Measurements from ENCODE around the gene CCDC85C. TPM values are rescaled to one million over a fixed set of nuclear protein-coding genes. Genes with fewer than 3 reads are reported as not detected.

The CCDC85C gene
- total RNA-seq, 1 donor from 2014 or later, result 16.6 TPM

GRCh38 chr14:99538275-99538674 lies 65.7 kb downstream of the CCDC85C start:
- no peak overlapping the region for H3K4me3 Mint-ChIP-seq (ENCODE audit: unreplicated experiment)
- DNase-seq (ENCODE audit: low read depth), result peak; percentile 28
- H3K27me3 Mint-ChIP-seq (ENCODE audit: low read depth, unreplicated experiment), result peaks cover 16% of the 10 kb centered on the region
- TF ChIP-seq CTCF (IDR thresholded peaks at IDR 0.05; ENCODE audit: insufficient read depth, low read depth, low read length) (peak; percentile 20), EZH2 (IDR thresholded peaks at IDR 0.05; ENCODE audit: insufficient read depth, low read length) (no peak)
- Histone ChIP-seq H3K4me2 (ENCODE audit: low read length) (peak overlapping the region; percentile 73), H3K27me3 (ENCODE audit: insufficient read depth, low read length) (no peaks in the 10 kb centered on the region), H3K79me2 (ENCODE audit: insufficient read depth, low read length) (peaks cover 80% of the 10 kb centered on the region), H3K36me3 (ENCODE audit: insufficient read depth, low read length) (no peaks in the 10 kb centered on the region), H3K9me3 (ENCODE audit: insufficient read depth, low read depth, low read length) (no peaks in the 10 kb centered on the region), H2AFZ (ENCODE audit: low read depth, low read length) (peak overlapping the region; percentile 15), H3K4me3 (ENCODE audit: insufficient read depth, low read depth, low read length) (no peak overlapping the region), H4K20me1 (ENCODE audit: insufficient read depth, low read length) (peaks cover 25% of the 10 kb centered on the region), H3K9ac (ENCODE audit: low read length) (peak overlapping the region; percentile 60), H3K27ac (ENCODE audit: low read depth, low read length) (peak overlapping the region; percentile 73), H3K4me1 (ENCODE audit: insufficient read depth, low read length) (peaks cover 41% of the 10 kb centered on the region)
- no peak for FAIRE-seq
- peaks cover 15% of the 10 kb centered on the region for H3K4me1 Mint-ChIP-seq (ENCODE audit: low read depth, unreplicated experiment)
- no peaks in the 10 kb centered on the region for H3K36me3 Mint-ChIP-seq (ENCODE audit: low read depth, unreplicated experiment)
- no peaks in the 10 kb centered on the region for H3K9me3 Mint-ChIP-seq (ENCODE audit: unreplicated experiment)
- peak overlapping the region; percentile 18 for H3K27ac Mint-ChIP-seq (ENCODE audit: unreplicated experiment)

GRCh38 chr14:99537399-99537798 lies 66.6 kb downstream of the CCDC85C start:
- H3K4me3 Mint-ChIP-seq (ENCODE audit: unreplicated experiment), result no peak overlapping the region
- H3K4me1 Mint-ChIP-seq (ENCODE audit: low read depth, unreplicated experiment), result peaks cover 15% of the 10 kb centered on the region
- H3K27ac ChIP-seq (ENCODE audit: low read depth, low read length), result peak overlapping the region; percentile 73
- peaks cover 19% of the 10 kb centered on the region for H4K20me1 ChIP-seq (ENCODE audit: insufficient read depth, low read length)
- peaks cover 10% of the 10 kb centered on the region for H3K27me3 Mint-ChIP-seq (ENCODE audit: low read depth, unreplicated experiment)
- H3K27me3 ChIP-seq (ENCODE audit: insufficient read depth, low read length), result no peaks in the 10 kb centered on the region
- peaks cover 43% of the 10 kb centered on the region for H3K4me1 ChIP-seq (ENCODE audit: insufficient read depth, low read length)
- H3K36me3 Mint-ChIP-seq (ENCODE audit: low read depth, unreplicated experiment), result no peaks in the 10 kb centered on the region
- DNase-seq (ENCODE audit: low read depth) (peak; percentile 85), FAIRE-seq (no peak)
- H3K4me2 ChIP-seq (ENCODE audit: low read length), result peak overlapping the region; percentile 73
- no peaks in the 10 kb centered on the region for H3K9me3 Mint-ChIP-seq (ENCODE audit: unreplicated experiment)
- H3K9ac ChIP-seq (ENCODE audit: low read length), result peak overlapping the region; percentile 60
- no peak for TF ChIP-seq CTCF (IDR thresholded peaks at IDR 0.05; ENCODE audit: insufficient read depth, low read depth, low read length)
- no peak for TF ChIP-seq EZH2 (IDR thresholded peaks at IDR 0.05; ENCODE audit: insufficient read depth, low read length)
- peaks cover 75% of the 10 kb centered on the region for H3K79me2 ChIP-seq (ENCODE audit: insufficient read depth, low read length)
- no peak overlapping the region for H3K27ac Mint-ChIP-seq (ENCODE audit: unreplicated experiment)
- H3K9me3 ChIP-seq (ENCODE audit: insufficient read depth, low read depth, low read length), result no peaks in the 10 kb centered on the region
- H2AFZ ChIP-seq (ENCODE audit: low read depth, low read length), result no peak overlapping the region
- no peak overlapping the region for H3K4me3 ChIP-seq (ENCODE audit: insufficient read depth, low read depth, low read length)
- H3K36me3 ChIP-seq (ENCODE audit: insufficient read depth, low read length), result no peaks in the 10 kb centered on the region

- H3K4me1 ChIP-seq (ENCODE audit: insufficient read depth, low read length), result peaks cover 55% of the 10 kb centered on the region
- no peak overlapping the region for H2AFZ ChIP-seq (ENCODE audit: low read depth, low read length)
- no peaks in the 10 kb centered on the region for H3K36me3 ChIP-seq (ENCODE audit: insufficient read depth, low read length)
- peak overlapping the region; percentile 59 for H3K9ac ChIP-seq (ENCODE audit: low read length)
- H3K27ac ChIP-seq (ENCODE audit: low read depth, low read length), result no peak overlapping the region
- peaks cover 4% of the 10 kb centered on the region for H3K27me3 Mint-ChIP-seq (ENCODE audit: low read depth, unreplicated experiment)
- H3K4me2 ChIP-seq (ENCODE audit: low read length), result peak overlapping the region; percentile 73
- H3K27ac Mint-ChIP-seq (ENCODE audit: unreplicated experiment), result no peak overlapping the region
- no peaks in the 10 kb centered on the region for H3K9me3 ChIP-seq (ENCODE audit: insufficient read depth, low read depth, low read length)
- FAIRE-seq (no peak), DNase-seq (ENCODE audit: low read depth) (no peak)
- no peaks in the 10 kb centered on the region for H3K27me3 ChIP-seq (ENCODE audit: insufficient read depth, low read length)
- peaks cover 20% of the 10 kb centered on the region for H3K4me1 Mint-ChIP-seq (ENCODE audit: low read depth, unreplicated experiment)
- no peaks in the 10 kb centered on the region for H3K9me3 Mint-ChIP-seq (ENCODE audit: unreplicated experiment)
- peaks cover 8% of the 10 kb centered on the region for H4K20me1 ChIP-seq (ENCODE audit: insufficient read depth, low read length)
- no peak overlapping the region for H3K4me3 ChIP-seq (ENCODE audit: insufficient read depth, low read depth, low read length)
- no peak overlapping the region for H3K4me3 Mint-ChIP-seq (ENCODE audit: unreplicated experiment)
- peaks cover 69% of the 10 kb centered on the region for H3K79me2 ChIP-seq (ENCODE audit: insufficient read depth, low read length)
- H3K36me3 Mint-ChIP-seq (ENCODE audit: low read depth, unreplicated experiment), result no peaks in the 10 kb centered on the region
- TF ChIP-seq EZH2 (IDR thresholded peaks at IDR 0.05; ENCODE audit: insufficient read depth, low read length), result no peak
- TF ChIP-seq CTCF (IDR thresholded peaks at IDR 0.05; ENCODE audit: insufficient read depth, low read depth, low read length), result no peak
These were observed 67.9 kb downstream of the CCDC85C start for GRCh38 chr14:99535908-99536778.
